GM23338 (cell line): ENCODE data around the gene PCDHGA1. TPM values are rescaled to one million over a fixed set of nuclear protein-coding genes. Genes with fewer than 3 reads are reported as not detected.

Experiments used
- ATAC-seq: fragments of 200-7000 bp; cut with Tn5 transposase; 3 replicates; pipeline ENCODE4 v1.9.1; 2020
- DNase-seq: peaks from one replicate; pipeline ENCODE4 v3.0.0-alpha.2; 2015; ENCODE audit warnings: low spot score
- H2AFZ ChIP-seq: fragments of 200-600 bp; sonication (generic); 2 replicates; pipeline ENCODE4 v1.8.0; 2016; ENCODE audit warnings: antibody characterized with exemption, mild to moderate bottlenecking, moderate library complexity
- H3F3A ChIP-seq: fragments of 200-600 bp; sonication (generic); replicated peaks from 2 replicates; pipeline ENCODE4 v1.8.0; 2017; ENCODE audit warnings: antibody characterized with exemption, mixed run types, low read depth
- H3K27ac ChIP-seq: fragments of 200-600 bp; sonication (generic); 2 replicates; pipeline ENCODE4 v1.6.1; 2016; ENCODE audit warnings: low read depth
- H3K27me3 ChIP-seq: fragments of 200-600 bp; sonication (generic); 2 replicates; pipeline ENCODE4 v1.8.0; 2016; ENCODE audit warnings: mild to moderate bottlenecking, mixed run types, moderate library complexity; ENCODE audit not compliant: insufficient read depth
- H3K36me3 ChIP-seq: fragments of 200-600 bp; sonication (generic); 2 replicates; pipeline ENCODE4 v1.8.0; 2016; ENCODE audit warnings: mild to moderate bottlenecking; ENCODE audit not compliant: insufficient read depth
- H3K4me1 ChIP-seq: fragments of 200-600 bp; sonication (generic); 2 replicates; pipeline ENCODE4 v1.8.0; 2016; ENCODE audit warnings: mild to moderate bottlenecking, moderate library complexity; ENCODE audit not compliant: insufficient read depth
- H3K4me2 ChIP-seq: fragments of 200-600 bp; sonication (generic); 2 replicates; pipeline ENCODE4 v1.7.1; 2017; ENCODE audit warnings: mixed run types
- H3K4me3 ChIP-seq: fragments of 200-600 bp; sonication (generic); 2 replicates; pipeline ENCODE4 v1.6.1; 2016; ENCODE audit warnings: mixed run types
- H3K79me2 ChIP-seq: fragments of 200-600 bp; sonication (generic); replicated peaks from 2 replicates; pipeline ENCODE4 v1.8.0; 2017; ENCODE audit warnings: mild to moderate bottlenecking; ENCODE audit not compliant: insufficient read depth
- H3K9me2 ChIP-seq: fragments of 200-600 bp; sonication (generic); 2 replicates; pipeline ENCODE4 v1.8.0; 2017; ENCODE audit not compliant: insufficient read depth
- H4K20me1 ChIP-seq: fragments of 200-600 bp; sonication (generic); replicated peaks from 2 replicates; pipeline ENCODE4 v1.8.0; 2017; ENCODE audit warnings: mild to moderate bottlenecking; ENCODE audit not compliant: insufficient read depth
- H3K27ac Mint-ChIP-seq: 2 replicates; pipeline ENCODE4 v1.8.0; 2020; ENCODE audit warnings: inconsistent platforms, mild to moderate bottlenecking, moderate library complexity, mixed read lengths
- H3K27me3 Mint-ChIP-seq: 3 replicates; pipeline ENCODE4 v1.8.0; 2022; ENCODE audit warnings: low read depth, mild to moderate bottlenecking, moderate library complexity, mixed read lengths, inconsistent platforms; ENCODE audit not compliant: insufficient read depth, poor library complexity
- H3K36me3 Mint-ChIP-seq: 3 replicates; pipeline ENCODE4 v1.8.0; 2021; ENCODE audit warnings: low read depth, mild to moderate bottlenecking, inconsistent platforms, moderate library complexity, mixed read lengths
- H3K4me1 Mint-ChIP-seq: 3 replicates; pipeline ENCODE4 v1.8.0; 2020; ENCODE audit warnings: mild to moderate bottlenecking, inconsistent platforms, mixed read lengths
- H3K4me3 Mint-ChIP-seq: 3 replicates; pipeline ENCODE4 v1.8.0; 2021; ENCODE audit warnings: moderate library complexity, mild to moderate bottlenecking, inconsistent platforms, mixed read lengths
- H3K9me3 Mint-ChIP-seq: 3 replicates; pipeline ENCODE4 v1.8.0; 2020; ENCODE audit warnings: moderate library complexity, mild to moderate bottlenecking, inconsistent platforms, mixed read lengths
- CREB1 ChIP-seq: fragments of 250-450 bp; sonication (Bioruptor Pico); IDR thresholded peaks from 2 replicates; pipeline ENCODE4 v1.5.0; 2020; ENCODE audit warnings: low read depth, mild to moderate bottlenecking, moderate library complexity
- CTCF ChIP-seq, 2 experiments: fragments of 200-600 bp in 1 of 2; sonication (generic) in 1 of 2; conservative IDR thresholded peaks; 2 replicates each; pipeline versions ENCODE4 v1.5.1 to v1.6.1; 2016 to 2017; ENCODE audit warnings: antibody characterized with exemption in 2 of 2, low read depth in 2 of 2, mild to moderate bottlenecking in 2 of 2, moderate library complexity in 1 of 2
- JUNB ChIP-seq: IDR thresholded peaks from one replicate; pipeline ENCODE4 v1.6.1; 2016; ENCODE audit warnings: antibody characterized with exemption; ENCODE audit not compliant: unreplicated experiment
- NANOG ChIP-seq: IDR thresholded peaks from 2 replicates; pipeline ENCODE4 v1.6.1; 2016; ENCODE audit warnings: antibody characterized with exemption, borderline replicate concordance
- REST ChIP-seq: IDR thresholded peaks from one replicate; pipeline ENCODE4 v1.6.1; 2018; ENCODE audit warnings: antibody characterized with exemption; ENCODE audit not compliant: unreplicated experiment
- STAT1 ChIP-seq: IDR thresholded peaks from one replicate; pipeline ENCODE4 v1.6.1; 2016; ENCODE audit warnings: antibody characterized with exemption; ENCODE audit not compliant: unreplicated experiment
- long read RNA-seq: library from polyadenylated mRNA; unstranded; transcript quantifications from one replicate; pipeline ENCODE4 v2.0.0, GENCODE V29; 2020; ENCODE audit not compliant: unreplicated experiment
- polyA plus RNA-seq: library from polyadenylated mRNA; unstranded; fragments of >200 nt; fragmentation: Nextera tagmentation; extraction: Ambion mirVana; gene quantifications from 2 replicates; pipeline ENCODE4 v1.2.1, GENCODE V29; 2016
- total RNA-seq: library from RNA; depleted of rRNA; stranded (reverse); fragments of >200 nt; shearing (Covaris generic); gene quantifications from 2 replicates; pipeline ENCODE4 v1.2.3, GENCODE V29; 2014; rRNA removed
- TF ChIP-seq, protein P1 (sequence below): IDR thresholded peaks from 2 replicates; pipeline ENCODE4 v1.6.1; 2016; ENCODE audit warnings: antibody characterized with exemption

The PCDHGA1 gene
- total RNA-seq (1.7 and 2.2 TPM in 2 replicates), polyA plus RNA-seq (0.07 and 0.39 TPM in 2 replicates)
- long read RNA-seq: 0 reads

DNA sequence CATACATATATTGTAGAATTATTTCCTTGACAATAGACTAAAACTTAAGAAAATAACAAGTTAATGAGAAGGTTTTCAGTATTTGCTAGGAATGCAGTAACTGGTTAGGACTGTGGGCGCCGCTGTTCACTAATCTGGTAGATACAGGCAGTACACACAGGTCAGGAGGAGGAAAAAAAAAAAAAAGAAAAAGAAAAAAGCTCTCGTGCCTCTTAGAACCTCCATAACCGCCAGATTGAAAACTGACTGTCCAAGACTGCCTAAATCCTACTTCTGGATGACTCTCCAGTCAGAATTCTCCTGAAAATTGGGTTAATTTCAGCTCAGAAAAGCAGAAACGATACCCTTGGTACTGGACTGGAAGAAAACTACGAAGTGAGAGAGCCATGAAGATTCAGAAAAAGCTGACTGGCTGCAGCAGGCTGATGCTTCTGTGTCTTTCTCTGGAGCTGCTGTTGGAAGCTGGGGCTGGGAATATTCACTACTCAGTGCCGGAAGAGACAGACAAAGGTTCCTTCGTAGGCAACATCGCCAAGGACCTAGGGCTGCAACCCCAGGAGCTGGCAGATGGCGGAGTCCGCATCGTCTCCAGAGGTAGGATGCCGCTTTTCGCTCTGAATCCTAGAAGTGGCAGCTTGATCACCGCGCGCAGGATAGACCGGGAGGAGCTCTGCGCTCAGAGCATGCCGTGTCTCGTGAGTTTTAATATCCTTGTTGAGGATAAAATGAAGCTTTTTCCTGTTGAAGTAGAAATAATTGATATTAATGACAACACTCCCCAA, at the start of gene PCDHGA1:
Gene PCDHGA1, plus strand, starts transcription at position 216 of the 782 bp plus-strand sequence.
- H3K27ac Mint-ChIP-seq: no peak within 1 kb of the TSS
- Histone ChIP-seq H3K27ac (no peak within 1 kb of the TSS), H3K9me2 (0 out of 2 replicates have a peak, but pooled peaks cover 6% of the 10 kb centered on the region), H3K4me2 (no peak within 1 kb of the TSS), H3K4me3 (no peak within 1 kb of the TSS), H3K4me1 (no peaks in the 10 kb centered on the region), H3K79me2 (no peaks in the 10 kb centered on the region), H4K20me1 (no peaks in the 10 kb centered on the region), H2AFZ (no peak within 1 kb of the TSS), H3K36me3 (no peaks in the 10 kb centered on the region), H3F3A (no peaks in the 10 kb centered on the region), H3K27me3 (no peaks in the 10 kb centered on the region)
- peaks cover 40% of the 10 kb centered on the region for H3K36me3 Mint-ChIP-seq
- no peak within 1 kb of the TSS for H3K4me3 Mint-ChIP-seq
- peak; percentile 63 for DNase-seq
- peaks cover 2% of the 10 kb centered on the region for H3K4me1 Mint-ChIP-seq
- peak; percentile 38; the same call in 2 of the 3 replicates for ATAC-seq
- peak; percentile 42 to 49 for TF ChIP-seq CTCF (conservative IDR thresholded peaks at IDR 0.05; ENCODE audit: low read depth in 2 of 2)
- no peak for TF ChIP-seq NANOG
- peaks cover 78% of the 10 kb centered on the region for H3K9me3 Mint-ChIP-seq
- peaks cover 4% of the 10 kb centered on the region for H3K27me3 Mint-ChIP-seq

- Histone ChIP-seq H3K27me3 (no peaks in the 10 kb centered on the region), H3K4me2 (no peak overlapping the region), H3K79me2 (no peaks in the 10 kb centered on the region), H3F3A (no peaks in the 10 kb centered on the region), H2AFZ (no peak overlapping the region), H4K20me1 (no peaks in the 10 kb centered on the region), H3K36me3 (no peaks in the 10 kb centered on the region), H3K4me1 (no peaks in the 10 kb centered on the region), H3K27ac (no peak overlapping the region), H3K9me2 (no peaks in the 10 kb centered on the region), H3K4me3 (no peak overlapping the region)
- DNase-seq (no peak), ATAC-seq (no peak)
- peaks cover 2% of the 10 kb centered on the region for H3K27me3 Mint-ChIP-seq
- H3K4me3 Mint-ChIP-seq: no peak overlapping the region
- peaks cover 6% of the 10 kb centered on the region; the same call in 2 of the 3 replicates for H3K36me3 Mint-ChIP-seq
- H3K4me1 Mint-ChIP-seq: no peaks in the 10 kb centered on the region
- peaks cover 26% of the 10 kb centered on the region for H3K9me3 Mint-ChIP-seq
- no peak overlapping the region for H3K27ac Mint-ChIP-seq
- no peak for TF ChIP-seq CREB1 (CRISPR knock-in tag)
- no peak for TF ChIP-seq CTCF (conservative IDR thresholded peaks at IDR 0.05; ENCODE audit: low read depth in 2 of 2)
- TF ChIP-seq, protein P1, sequence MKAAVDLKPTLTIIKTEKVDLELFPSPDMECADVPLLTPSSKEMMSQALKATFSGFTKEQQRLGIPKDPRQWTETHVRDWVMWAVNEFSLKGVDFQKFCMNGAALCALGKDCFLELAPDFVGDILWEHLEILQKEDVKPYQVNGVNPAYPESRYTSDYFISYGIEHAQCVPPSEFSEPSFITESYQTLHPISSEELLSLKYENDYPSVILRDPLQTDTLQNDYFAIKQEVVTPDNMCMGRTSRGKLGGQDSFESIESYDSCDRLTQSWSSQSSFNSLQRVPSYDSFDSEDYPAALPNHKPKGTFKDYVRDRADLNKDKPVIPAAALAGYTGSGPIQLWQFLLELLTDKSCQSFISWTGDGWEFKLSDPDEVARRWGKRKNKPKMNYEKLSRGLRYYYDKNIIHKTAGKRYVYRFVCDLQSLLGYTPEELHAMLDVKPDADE: no peak
- no peak for TF ChIP-seq STAT1
- no peak for TF ChIP-seq REST
- TF ChIP-seq JUNB: no peak
Observed at GRCh38 chr5:141298376-141298775, 31.9 kb upstream of the PCDHGA1 start.
